Thymus (tissue), 11 donors: ENCODE results near the gene FGF12. TPM values are rescaled to one million over a fixed set of nuclear protein-coding genes. Genes with fewer than 3 reads are reported as not detected.

ENCODE experiments used
- DNase-seq, 9 donors: peaks; one replicate each; pipeline ENCODE4 v3.0.0-alpha.2; 2013; ENCODE audit warnings: low spot score in 9 of 9, low read depth in 6 of 9, missing footprints in 1 of 9
- H3K27ac ChIP-seq, 2 donors: one replicate each; pipeline ENCODE4 v1.5.1; 2013; ENCODE audit warnings: control low read depth in 1 of 2, low read depth in 1 of 2, low read length in 1 of 2, mild to moderate bottlenecking in 1 of 2, moderate library complexity in 1 of 2
- H3K27me3 ChIP-seq, 2 donors: one replicate each; pipeline ENCODE4 v1.5.1; 2013; ENCODE audit warnings: low read length in 1 of 2; ENCODE audit not compliant: control insufficient read depth in 2 of 2, insufficient read depth in 1 of 2
- H3K36me3 ChIP-seq, 2 donors: one replicate each; pipeline ENCODE4 v1.5.1; 2013; ENCODE audit warnings: low read length in 1 of 2, mild to moderate bottlenecking in 1 of 2, moderate library complexity in 1 of 2; ENCODE audit not compliant: control insufficient read depth in 2 of 2, insufficient read depth in 2 of 2
- H3K4me1 ChIP-seq, 2 donors: one replicate each; pipeline ENCODE4 v1.5.1; 2013; ENCODE audit warnings: low read length in 2 of 2; ENCODE audit not compliant: control insufficient read depth in 2 of 2, insufficient read depth in 2 of 2
- H3K4me3 ChIP-seq, 2 donors: one replicate each; pipeline ENCODE4 v1.5.1; 2013; ENCODE audit warnings: low read length in 2 of 2, control low read depth in 1 of 2, mild to moderate bottlenecking in 1 of 2
- H3K9me3 ChIP-seq, 2 donors: one replicate each; pipeline ENCODE4 v1.5.1; 2013; ENCODE audit warnings: low read length in 1 of 2, mild to moderate bottlenecking in 1 of 2; ENCODE audit not compliant: control insufficient read depth in 2 of 2, insufficient read depth in 1 of 2
- WGBS: extraction: QIAGEN DNeasy Blood & Tissue Kit; methylation state at CpG from one replicate; pipeline ENCODE4 v1.1.7; 2013; 5-methylcytosine and 5-hydroxymethylcytosine counted together
- polyA plus RNA-seq: library from polyadenylated mRNA; stranded (reverse); fragments of 200-250 nt; gene quantifications from one replicate; pipeline ENCODE4 v1.2.3, GENCODE V29; 2013
- total RNA-seq: library from RNA; stranded (reverse); fragments of 120-200 nt; gene quantifications from one replicate; pipeline ENCODE4 v1.2.4, GENCODE V29; 2013
- donor health status: healthy.

FGF12 gene
- total and polyA plus RNA-seq, 2 donors = 0.19 to 1.1 TPM

DNA sequence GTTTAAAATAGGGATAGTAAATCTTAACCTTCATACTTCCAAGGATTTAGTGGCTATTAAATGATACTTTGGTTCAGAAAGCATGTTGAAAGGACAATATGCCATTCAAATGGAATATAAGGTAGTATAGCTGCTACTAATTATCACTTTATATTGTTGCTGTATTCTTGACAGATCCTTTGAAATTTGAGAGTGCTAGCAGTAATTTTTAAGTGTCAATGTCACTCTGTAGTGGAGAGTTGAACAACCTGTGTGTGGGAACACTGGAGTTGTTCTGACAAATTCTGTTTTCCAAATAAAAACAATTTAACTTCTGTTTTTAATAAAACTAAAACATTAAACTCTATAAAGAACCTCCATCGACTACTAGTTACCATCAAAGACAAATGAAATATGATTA, 565.7 kb downstream of the FGF12 start:
- no peaks in the 10 kb centered on the region for H3K9me3 ChIP-seq
- H3K27ac ChIP-seq = no peak overlapping the region
- no peak for DNase-seq
- H3K36me3 ChIP-seq = no peaks in the 10 kb centered on the region
- no peaks in the 10 kb centered on the region for H3K4me1 ChIP-seq
- H3K27me3 ChIP-seq = no peaks in the 10 kb centered on the region
- no peak overlapping the region for H3K4me3 ChIP-seq
- 87% methylated on average over 1 of the region's 1 CpG for WGBS

DNA sequence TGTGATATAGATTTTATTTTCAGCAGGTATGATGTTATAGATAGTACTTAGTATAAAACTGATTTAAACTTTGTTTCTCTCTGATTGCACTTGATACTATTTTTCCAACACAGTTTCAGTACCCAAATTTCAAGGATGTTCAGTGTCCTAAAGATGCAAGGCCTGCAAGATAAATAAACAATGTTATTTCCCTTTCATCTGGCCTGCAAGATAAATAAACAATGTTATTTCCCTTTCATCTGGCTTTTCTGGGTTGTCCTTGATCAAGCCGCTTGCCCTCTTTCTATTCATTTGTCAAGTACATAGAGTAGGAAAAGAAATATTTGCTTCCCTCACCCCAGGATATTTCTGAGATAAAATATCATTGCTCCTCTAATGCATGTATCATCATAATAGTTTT, 571.0 kb downstream of the FGF12 start:
- no peak for DNase-seq
- WGBS = 61% methylated on average over 1 of the region's 1 CpG

DNA sequence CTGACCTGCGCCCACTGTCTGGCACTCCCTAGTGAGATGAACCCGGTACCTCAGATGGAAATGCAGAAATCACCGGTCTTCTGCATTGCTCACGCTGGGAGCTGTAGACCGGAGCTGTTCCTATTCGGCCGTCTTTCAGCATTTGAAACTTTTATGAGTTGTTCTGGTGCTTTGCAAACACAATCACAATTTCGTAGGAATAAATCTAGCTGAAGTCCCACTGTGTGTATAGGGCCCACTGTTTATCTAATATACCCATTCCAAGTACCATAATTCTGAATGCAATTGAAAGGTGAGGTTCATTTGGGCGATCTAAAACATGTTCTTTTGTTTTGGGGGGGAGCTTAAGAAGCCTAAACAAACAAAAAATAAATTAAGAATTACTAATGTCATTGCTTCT, 572.1 kb downstream of the FGF12 start:
- no peak overlapping the region for H3K4me3 ChIP-seq
- 33% methylated on average over 9 of the region's 9 CpGs for WGBS
- H3K27me3 ChIP-seq = peaks cover 0 to 2% of the 10 kb centered on the region in 2 donors
- no peak for DNase-seq
- H3K36me3 ChIP-seq = no peaks in the 10 kb centered on the region
- H3K9me3 ChIP-seq = no peaks in the 10 kb centered on the region
- H3K4me1 ChIP-seq = no peaks in the 10 kb centered on the region
- no peak overlapping the region for H3K27ac ChIP-seq

More for the DNA sequence above, 571.0 kb downstream of the FGF12 start:
- Histone ChIP-seq H3K4me3 (no peak overlapping the region), H3K27me3 (peaks cover 0 to 2% of the 10 kb centered on the region in 2 donors), H3K4me1 (no peaks in the 10 kb centered on the region), H3K27ac (no peak overlapping the region), H3K36me3 (no peaks in the 10 kb centered on the region), H3K9me3 (no peaks in the 10 kb centered on the region)

DNA sequence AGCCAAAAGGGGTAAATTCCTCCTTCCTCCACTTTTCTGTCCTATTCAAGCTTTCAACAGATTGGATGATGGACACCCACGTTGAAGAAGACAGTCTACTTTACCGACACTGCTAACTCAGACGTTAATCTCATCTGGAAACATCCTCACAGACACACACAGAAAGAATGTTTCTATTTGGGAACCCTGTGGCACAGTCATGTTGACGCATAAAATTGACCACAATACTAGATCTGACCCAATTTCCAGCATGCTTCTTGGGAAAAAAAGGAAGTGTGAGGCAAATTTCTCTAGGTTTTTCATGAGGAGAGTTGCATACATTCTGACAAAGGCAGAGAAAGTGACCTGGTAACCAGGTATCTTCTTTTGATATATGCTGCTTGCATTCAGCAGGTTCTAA, 594.1 kb downstream of the FGF12 start:
- Histone ChIP-seq H3K9me3 (no peaks in the 10 kb centered on the region), H3K27ac (no peak overlapping the region), H3K27me3 (no peaks in the 10 kb centered on the region), H3K4me1 (no peaks in the 10 kb centered on the region), H3K36me3 (no peaks in the 10 kb centered on the region), H3K4me3 (no peak overlapping the region)
- WGBS = 89% methylated on average over 4 of the region's 4 CpGs
- no peak for DNase-seq

DNA sequence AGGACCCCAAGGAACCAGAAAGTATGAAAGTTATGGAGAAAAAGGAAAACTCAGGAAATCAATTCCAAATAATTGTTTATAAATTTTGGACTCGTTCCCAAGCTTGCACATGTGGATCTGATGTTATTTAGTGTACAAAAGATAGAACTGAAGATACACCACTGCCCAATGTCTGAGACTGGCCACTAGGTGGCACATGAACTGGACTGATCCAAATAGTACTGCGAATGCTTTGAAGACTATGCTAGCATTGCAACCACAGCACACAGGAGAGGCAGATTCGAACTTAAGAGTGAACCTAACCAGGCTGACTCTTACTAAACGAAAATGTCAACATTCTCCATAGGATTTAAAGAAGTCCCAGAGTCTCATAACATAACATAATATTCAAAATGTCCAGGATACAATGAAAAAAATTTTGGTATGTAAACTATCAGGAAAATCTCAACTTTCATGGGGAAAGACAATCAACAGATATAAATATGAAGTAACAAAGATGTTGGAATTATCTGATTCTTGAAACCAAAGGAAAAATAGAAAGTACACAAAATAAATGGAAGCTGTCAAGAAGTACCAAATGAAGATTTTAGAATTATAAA, 596.7 kb downstream of the FGF12 start:
- Histone ChIP-seq H3K4me3 (no peak overlapping the region), H3K9me3 (no peaks in the 10 kb centered on the region), H3K4me1 (no peaks in the 10 kb centered on the region), H3K27ac (no peak overlapping the region), H3K36me3 (no peaks in the 10 kb centered on the region), H3K27me3 (no peaks in the 10 kb centered on the region)
- WGBS = 40% methylated on average over 4 of the region's 4 CpGs
- peak in 4 of 9 donors; percentile 1 to 20 (median 4) for DNase-seq

DNA sequence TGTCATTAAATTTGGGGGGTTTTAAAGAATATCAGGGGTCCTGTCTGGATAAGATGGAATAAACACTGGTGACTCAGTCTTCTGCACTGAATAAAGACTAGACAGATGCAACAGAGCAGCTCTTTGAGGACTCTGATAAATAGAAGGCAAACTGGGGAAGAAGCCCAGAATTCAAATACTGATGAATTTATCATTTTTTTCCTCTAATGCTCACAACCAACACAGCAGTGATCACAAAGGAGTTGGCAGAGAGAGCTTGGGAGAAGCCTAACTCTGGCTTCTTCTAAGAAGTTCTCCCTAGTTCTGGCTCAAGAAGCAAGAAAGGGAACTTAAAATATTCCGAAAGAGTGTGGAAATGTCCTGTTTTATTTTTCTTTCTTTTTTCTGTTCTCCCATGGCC, 597.8 kb downstream of the FGF12 start:
- H3K9me3 ChIP-seq = no peaks in the 10 kb centered on the region
- DNase-seq = no peak
- no peak overlapping the region for H3K4me3 ChIP-seq
- H3K4me1 ChIP-seq = no peaks in the 10 kb centered on the region
- H3K36me3 ChIP-seq = no peaks in the 10 kb centered on the region
- no peak overlapping the region for H3K27ac ChIP-seq
- no peaks in the 10 kb centered on the region for H3K27me3 ChIP-seq
- 94% methylated on average over 1 of the region's 1 CpG for WGBS

DNA sequence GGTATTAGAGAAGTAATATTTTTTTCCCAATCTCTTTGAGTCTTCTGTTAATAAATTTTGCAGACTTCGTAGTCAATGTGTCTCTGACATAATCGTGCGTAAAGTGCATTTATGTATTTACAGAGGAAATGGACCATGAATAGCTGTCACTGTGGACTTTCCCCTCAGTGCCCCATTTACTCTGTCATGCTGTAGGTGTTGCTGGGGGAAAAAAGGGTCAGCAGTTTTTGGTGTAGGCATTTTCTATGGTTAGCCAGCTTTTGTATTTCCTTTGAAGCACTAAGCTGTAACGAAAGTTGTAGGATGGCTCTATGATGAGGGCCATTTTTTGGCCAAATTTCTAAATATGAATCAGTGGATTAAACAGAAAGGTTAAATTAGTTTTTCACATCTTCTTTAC, 598.4 kb downstream of the FGF12 start:
- Histone ChIP-seq H3K4me3 (no peak overlapping the region), H3K27me3 (no peaks in the 10 kb centered on the region), H3K27ac (no peak overlapping the region), H3K4me1 (no peaks in the 10 kb centered on the region), H3K9me3 (no peaks in the 10 kb centered on the region), H3K36me3 (no peaks in the 10 kb centered on the region)
- no peak for DNase-seq
- 64% methylated on average over 4 of the region's 4 CpGs for WGBS

DNA sequence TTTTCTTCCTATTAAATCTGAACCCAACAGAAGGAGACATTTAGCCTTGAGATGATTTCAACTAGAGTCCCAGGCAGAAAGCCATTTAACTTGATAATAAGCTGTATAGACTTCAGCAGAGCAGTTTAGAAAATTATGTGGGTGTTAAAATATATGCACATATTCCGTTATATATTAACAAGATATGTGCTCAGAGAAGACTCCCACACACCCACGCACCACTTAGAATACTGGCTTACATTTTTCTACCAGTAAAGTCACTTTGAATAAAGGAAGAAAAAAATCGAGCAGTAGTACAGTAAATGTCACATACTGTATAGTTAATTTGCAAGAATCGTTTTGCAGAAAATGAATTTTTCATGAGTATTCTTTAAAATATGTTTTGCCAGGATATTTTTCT, 599.3 kb downstream of the FGF12 start:
- no peaks in the 10 kb centered on the region for H3K9me3 ChIP-seq
- DNase-seq = no peak
- WGBS = 90% methylated on average over 4 of the region's 4 CpGs

DNA sequence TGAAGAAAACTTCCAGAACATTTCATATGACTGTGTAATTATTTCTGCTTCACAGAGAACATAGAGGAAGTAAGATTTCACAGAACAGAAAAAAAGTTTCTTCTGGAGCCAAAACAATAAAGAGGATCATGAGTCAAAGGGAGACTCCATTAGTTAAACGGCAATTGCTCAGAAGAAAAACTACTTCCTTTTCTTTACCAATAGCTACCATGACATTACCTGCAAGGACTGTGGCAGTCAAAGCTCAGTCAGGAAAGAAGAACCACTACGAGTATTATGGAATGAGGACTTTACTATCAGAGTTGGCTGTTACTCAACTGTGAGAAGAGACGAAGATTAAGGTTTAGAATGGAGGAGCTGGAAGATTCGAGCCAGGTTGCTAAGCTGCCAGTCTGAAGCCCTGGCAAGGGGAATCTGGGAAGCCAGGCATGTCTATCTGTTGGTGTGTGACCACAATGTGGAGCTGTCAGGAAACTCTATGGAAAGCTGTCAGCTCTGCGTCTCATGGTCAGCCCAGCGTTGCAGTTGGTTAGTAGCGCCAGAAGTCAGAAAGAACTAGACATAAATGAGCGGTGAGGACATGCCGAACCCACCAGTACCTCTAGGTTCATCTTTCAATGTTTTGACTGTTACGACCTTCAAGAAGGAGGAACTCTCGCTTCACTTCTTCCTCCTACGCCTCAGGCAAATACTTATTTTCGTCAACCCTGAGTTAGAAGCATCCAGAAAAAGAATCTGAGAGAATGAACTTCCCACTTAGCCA, 604.3 kb downstream of the FGF12 start:
- Histone ChIP-seq H3K36me3 (no peaks in the 10 kb centered on the region), H3K9me3 (no peaks in the 10 kb centered on the region), H3K4me3 (no peak overlapping the region), H3K4me1 (no peaks in the 10 kb centered on the region), H3K27me3 (no peaks in the 10 kb centered on the region), H3K27ac (peak overlapping the region in 1 of 2 donors; percentile 28)
- DNase-seq = peak in 1 of 9 donors; percentile 5
- WGBS = 81% methylated on average over 13 of the region's 13 CpGs

More for the DNA sequence above, 599.3 kb downstream of the FGF12 start:
- Histone ChIP-seq H3K27ac (no peak overlapping the region), H3K4me3 (no peak overlapping the region), H3K36me3 (no peaks in the 10 kb centered on the region), H3K4me1 (no peaks in the 10 kb centered on the region), H3K27me3 (no peaks in the 10 kb centered on the region)
